SHP77 treated with DMSO at 0.1 percent for 48 hours (cell line): Measurements from ENCODE around the gene HOXC13.

ENCODE experiments used
- DNase-seq: peaks from one replicate; lab custom pipeline; 2025; lab: John Stamatoyannopoulos, UW

The HOXC13 gene

GRCh38 chr12:53970451-53970850 is 31.8 kb downstream of the HOXC13 start:
- no peak for DNase-seq

GRCh38 chr12:53971129-53971528 is 32.5 kb downstream of the HOXC13 start:
- no peak for DNase-seq

DNA sequence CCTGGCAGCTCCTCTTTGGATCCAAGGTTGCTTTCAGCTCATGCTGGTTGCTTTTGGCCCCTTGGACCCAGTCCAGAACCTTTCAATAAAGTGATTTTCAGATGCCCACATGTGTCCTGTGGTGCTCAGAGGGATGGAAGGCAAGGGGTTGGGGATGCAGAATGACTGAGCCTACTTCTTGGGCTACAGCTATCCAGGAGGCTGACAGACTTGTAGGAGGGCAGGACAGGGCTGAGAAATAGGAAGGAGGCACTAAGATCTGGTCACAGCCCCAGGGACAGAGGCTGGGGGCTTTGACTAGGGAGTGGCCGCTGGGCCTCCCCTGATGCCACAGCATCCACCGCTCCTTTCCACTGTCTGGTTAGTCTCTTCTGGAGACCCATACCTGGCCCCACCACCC is 33.1 kb downstream of the HOXC13 start:
- no peak for DNase-seq

- no peak for DNase-seq
Observed at GRCh38 chr12:53972152-53972702, 33.6 kb downstream of the HOXC13 start.

DNA sequence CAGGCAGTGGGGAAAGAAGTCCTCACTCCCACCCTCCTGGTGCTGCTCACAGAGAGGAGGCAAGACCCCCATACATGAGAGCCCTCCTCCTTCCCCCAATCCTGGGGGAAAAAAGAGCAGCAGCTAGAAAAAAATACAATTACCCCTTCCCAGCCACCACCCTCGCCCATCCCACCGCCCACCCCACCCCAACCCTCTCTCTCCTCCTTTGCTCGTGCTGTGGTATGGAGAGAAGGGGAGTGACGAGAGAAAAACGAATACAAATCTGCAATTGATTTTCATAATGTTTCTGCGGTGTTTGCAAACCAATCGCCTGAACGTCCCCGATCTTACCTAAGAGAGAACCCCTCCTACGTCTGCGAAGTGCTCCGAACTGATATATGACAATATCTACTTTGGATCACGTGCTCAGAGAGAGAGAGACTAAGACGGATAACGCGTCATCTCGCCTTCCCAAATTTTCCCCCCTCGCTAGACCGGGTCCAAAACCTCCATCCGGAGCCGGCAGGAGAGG is 34.1 kb downstream of the HOXC13 start, which contains the start of gene HOXC11:
HOXC11 (plus strand) TSS at position 405 of the 514 bp plus-strand sequence. CDS start 116 bp downstream, outside the sequence.
- no peak for DNase-seq

DNA sequence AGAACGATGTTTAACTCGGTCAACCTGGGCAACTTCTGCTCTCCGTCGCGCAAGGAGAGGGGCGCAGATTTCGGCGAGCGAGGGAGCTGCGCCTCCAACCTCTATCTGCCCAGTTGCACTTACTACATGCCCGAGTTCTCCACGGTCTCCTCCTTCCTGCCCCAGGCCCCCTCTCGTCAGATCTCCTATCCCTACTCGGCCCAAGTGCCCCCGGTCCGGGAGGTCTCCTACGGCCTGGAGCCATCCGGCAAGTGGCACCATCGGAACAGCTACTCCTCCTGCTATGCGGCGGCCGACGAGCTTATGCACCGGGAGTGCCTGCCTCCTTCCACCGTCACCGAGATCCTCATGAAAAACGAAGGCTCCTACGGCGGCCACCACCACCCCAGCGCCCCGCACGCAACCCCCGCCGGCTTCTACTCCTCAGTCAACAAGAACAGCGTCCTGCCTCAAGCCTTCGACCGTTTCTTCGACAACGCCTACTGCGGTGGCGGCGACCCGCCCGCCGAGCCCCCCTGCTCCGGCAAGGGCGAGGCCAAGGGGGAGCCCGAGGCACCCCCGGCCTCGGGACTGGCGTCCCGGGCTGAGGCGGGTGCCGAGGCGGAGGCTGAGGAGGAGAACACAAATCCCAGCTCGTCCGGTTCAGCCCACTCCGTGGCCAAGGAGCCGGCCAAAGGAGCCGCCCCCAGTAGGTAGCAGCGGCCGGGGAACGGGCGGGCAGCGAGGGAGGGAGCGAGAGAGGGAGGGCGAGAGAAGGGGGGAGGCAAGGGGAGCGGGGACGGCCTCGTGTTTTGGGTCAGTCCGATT is 34.8 kb downstream of the HOXC13 start:
- DNase-seq = no peak

DNA sequence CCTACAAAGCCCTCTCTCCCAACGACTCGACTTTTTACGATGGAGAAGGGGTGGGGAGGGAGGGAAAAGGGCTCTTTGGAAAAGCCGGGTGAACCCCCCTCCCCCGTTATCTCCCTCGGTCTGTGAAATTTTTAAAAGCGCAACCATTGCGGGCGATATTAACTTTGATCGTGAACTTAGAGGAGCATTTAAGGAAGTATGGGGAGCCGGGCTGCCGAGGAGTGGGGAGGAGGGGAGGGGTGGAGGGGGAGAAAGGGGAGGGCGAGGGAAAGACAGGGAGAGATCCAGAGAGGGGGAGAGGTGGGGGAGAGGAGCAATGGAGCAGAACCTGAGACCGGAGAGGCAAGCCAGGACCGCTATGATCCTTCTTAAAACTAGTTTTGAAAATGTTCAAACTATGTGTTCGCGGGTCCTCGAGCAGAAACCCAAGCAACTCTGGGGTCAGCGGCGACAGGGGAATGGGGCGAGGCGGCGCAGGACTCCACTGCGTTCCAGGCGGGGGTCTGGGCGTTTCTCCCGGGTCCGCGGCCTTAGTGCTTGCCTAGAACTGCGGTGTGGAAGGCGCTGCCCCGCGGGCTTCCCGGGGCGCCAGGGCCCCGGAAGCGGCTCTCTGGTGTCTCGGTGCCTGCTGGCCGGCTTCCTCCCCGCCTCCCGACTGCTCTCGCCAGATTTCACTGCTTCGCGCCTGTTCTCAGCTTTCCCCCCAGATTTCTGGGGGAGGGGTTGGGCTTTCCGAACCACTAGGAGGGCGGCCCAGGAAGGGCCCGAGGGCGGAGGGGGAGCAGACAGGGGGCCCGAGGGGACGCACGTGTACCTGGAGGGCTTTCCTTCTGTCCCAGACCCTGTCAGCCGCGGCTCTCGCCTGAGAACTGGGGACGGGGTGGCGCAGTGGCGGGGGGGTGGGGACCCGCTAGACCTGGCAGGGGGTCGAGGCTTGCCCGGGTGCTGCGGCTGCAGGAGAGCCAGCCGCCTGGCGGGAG is 35.7 kb downstream of the HOXC13 start, which contains the start of gene HOTAIR:
HOTAIR (minus strand) TSS at position 871 of the 980 bp plus-strand sequence.
- DNase-seq = no peak

DNA sequence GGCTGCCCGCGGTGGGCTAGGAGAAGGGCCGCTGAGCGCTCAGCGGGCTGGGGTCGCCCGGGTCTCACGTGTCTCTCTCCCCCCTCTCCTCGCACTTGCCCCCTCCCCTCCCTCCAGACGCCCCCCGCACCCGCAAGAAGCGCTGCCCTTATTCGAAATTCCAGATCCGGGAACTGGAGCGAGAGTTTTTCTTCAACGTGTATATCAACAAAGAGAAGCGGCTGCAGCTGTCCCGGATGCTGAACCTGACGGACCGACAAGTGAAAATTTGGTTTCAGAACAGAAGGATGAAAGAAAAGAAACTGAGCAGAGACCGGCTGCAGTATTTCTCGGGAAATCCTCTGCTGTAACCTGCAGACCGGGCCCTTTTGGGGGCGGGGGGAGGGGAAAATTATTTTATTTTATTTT is 36.4 kb downstream of the HOXC13 start:
- no peak for DNase-seq

GRCh38 chr12:53975479-53976152 is 37.0 kb downstream of the HOXC13 start:
- DNase-seq = no peak

DNA sequence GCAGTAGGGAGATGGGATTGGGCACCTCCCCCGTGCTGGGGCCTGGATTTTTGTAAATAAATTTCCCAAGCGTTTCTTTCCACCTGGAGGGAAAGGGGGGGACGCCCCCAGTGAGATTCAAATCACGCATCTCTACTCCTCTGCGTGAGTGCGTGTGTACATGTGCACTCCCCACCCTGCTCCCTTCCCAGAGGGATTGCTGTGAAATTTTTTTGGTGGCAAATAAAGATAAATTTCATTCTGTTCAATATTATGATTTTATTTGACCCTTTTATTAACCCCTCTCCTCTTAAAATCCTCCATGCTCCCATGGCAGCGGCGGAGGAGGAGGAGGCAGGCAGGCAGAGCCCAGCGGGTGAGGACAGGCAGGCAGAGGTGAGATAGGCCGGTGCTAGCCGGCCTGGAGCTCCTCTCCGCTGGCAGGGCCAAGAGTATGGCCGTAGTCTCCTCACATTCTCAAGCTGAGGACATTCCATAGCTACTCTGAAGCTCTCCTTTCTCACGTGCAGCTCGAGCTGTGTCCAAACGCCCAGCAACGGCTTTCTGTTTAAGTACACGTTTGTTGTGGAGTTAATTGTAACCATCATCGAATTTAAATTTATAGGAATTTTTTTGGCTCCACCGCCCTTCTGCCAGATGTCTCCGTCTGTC is 37.7 kb downstream of the HOXC13 start:
- DNase-seq = no peak

DNA sequence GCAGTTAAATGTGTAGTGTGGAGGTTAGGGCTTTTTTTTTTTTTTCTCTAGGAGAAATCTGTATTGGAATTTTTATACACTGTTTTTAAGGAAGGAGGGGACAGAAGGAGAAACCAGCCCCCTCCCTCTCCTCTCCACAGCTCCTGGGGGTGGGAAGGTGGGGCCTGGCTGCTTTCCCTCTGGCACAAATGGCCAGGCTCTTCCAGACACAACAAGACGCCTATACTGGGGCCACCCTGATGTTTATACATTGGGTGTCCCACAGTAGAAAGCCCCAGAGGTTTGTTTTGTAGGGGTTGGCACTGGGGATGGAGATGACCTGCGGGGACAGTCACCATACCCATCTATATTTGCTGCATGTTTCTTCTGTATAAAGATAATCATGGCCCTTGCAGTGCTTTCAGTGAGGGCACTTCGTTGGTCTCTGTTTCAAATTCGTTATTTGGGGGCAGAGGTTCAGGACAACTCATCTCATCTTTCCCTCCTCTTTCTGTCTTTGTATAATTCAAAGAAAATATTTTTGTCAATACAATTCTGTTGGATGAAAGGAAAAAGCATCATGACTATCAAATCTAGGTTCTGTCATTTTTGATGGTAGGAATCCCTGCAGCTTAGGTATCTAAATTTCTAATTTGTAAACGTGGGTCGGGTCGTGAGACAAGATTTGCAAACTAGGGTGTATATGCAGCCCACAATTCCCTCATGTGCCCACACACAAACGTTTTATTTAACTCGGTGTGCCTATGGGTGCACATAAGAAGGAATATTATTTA is 38.4 kb downstream of the HOXC13 start:
- no peak for DNase-seq

- no peak for DNase-seq
Observed at GRCh38 chr12:53977596-53978445, 39.2 kb downstream of the HOXC13 start.

GRCh38 chr12:53978477-53979356 is 40.1 kb downstream of the HOXC13 start:
- DNase-seq = no peak

GRCh38 chr12:53980104-53980801 is 41.6 kb downstream of the HOXC13 start:
- DNase-seq = no peak

DNA sequence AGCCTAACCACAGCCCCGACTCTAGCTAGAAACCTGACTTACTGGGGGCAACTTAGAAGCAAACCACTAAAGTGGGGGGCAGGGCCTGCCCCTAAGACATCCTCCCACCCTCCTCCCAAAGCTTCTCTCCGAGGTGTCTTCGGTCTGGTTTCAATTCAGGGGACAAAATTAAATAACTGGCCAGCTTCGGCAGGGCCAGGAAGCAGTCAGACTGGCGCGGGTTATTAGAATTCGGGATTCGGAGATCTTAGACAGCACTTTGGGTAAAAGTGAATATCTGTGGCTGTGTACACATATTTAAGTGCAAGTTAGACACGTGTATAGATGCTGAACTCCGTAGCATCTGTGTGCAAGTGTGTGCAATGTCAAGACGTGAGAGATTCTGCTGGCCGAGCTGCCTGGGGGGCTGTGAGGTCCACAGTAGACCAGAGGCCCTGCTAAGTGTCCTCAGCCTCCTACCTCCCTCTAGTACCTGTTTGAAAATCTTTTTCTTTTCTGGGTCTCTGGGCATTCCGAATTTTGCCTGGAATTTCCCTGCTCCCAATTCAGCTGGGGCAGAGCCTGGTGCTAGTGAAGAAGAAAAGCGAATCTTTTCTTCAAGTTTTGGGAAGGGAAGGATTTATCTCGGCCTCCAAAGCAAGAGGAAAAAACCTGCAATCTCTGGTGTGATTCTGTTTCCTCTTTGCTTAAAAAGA is 42.3 kb downstream of the HOXC13 start:
- no peak for DNase-seq

DNA sequence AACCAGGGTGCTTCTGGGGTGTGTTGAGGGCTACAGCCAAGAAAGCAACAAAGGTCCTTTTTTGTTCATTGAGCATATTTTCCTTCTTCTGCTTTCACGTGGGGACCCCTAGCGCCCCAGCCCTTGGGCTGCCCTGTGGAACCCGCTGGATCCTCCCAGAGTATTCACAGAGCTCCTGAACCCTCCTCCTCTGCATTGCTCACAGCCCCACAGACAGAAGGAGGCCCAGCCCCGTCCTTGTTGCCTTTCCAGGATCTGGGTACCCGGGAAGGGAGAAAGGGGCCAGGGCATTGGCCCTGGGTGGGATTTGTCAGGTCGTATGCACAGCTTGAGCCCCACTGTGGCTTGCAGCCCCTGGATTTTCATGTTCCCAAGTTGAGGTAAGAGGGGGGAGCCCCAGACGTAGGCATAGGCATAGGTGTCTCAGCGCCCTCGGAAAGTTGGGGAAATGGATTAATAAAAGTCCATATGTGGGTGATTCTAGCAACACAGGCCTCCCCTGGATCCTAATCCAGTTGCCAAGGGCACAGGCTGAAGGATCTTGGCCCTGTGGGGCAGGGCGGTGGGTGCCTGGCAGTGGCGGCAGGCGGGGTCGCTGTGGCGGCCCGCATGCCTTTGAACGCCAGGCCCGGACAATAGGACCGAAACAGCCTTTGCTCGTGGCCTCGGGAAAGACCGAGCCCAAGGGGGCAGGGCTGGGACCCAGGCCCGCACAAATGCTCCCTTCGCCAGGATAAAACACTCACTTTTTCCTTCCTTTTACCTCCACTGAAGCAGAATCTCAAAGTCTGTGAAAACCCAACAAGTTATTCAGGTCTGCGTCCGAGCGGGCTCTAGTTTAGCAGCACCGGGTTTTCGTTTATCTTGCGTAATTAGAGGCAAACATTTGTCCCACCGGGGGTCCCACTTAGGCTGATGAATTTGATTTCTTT is 43.3 kb downstream of the HOXC13 start:
- no peak for DNase-seq
